Measurements from ENCODE around the gene SERPINH1. TPM values are rescaled to one million over a fixed set of nuclear protein-coding genes. Genes with fewer than 3 reads are reported as not detected.
"Not testable (repeated sequence)": the region's sequence is repeated elsewhere in the genome, so short reads cannot be mapped to it uniquely, and the experiment has no call there.

The SERPINH1 gene
- total RNA-seq, 4 donors from 2014 or later: 56.9 to 111 (median 95.5) TPM

DNA sequence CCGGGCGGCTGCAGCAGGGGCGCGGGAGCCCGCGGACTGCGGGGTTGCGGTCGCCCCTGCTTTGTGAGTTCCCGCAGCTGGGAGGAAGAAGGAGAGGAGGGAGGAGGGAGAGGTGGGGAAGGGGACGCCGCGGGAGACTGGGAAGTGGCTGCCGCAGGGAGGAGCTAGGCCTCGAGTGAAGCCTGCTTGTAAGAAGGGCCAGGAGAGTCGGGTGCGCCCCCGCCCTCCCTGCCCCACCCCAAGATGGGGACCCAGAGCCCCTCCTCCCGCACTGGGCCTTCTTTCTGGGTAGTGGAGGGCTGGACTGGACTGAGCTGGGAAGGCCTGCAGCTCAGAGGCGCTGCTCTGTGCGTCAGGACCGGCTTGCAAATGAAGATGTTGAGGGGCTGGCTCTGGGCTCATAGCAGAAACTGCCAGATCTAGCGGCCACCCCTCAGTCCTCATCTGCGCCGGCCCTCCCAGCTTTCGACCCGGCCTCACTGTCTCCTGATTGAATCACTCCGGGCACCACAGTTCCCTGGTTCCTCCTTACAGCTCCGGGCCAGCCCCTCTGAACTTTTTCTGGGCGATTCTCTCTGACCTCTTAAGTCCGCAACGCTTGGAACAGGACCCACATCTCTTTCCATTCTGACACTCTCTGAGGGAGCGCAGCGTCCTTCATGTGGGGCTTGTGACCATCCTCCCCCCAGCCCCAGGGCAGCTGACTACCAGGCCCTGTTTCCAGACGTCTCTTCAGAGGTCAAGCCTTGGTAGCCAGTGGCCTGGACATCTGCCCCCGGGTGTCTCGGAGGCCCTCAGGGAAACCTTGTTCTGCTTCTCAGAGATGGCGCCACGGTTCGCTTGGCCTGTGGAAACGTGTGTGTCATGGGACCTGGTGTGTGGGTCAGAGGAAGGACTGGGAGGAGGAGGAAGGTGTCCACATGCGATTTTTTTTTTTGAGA lies 21.9 kb downstream of the SERPINH1 start:
- Histone ChIP-seq H3K27me3 (no peaks in the 10 kb centered on the region), H3K27ac (peak overlapping the region; percentile 96), H3K4me3 (peak overlapping the region; percentile 72), H3K9me3 (no peaks in the 10 kb centered on the region), H3K36me3 (no peaks in the 10 kb centered on the region), H3K4me1 (peaks cover 24% of the 10 kb centered on the region)
- WGBS: 25% methylated on average over 37 of the region's 42 CpGs
- TF ChIP-seq EP300 (IDR thresholded peaks at IDR 0.05): no peak
- TF ChIP-seq, protein P1, sequence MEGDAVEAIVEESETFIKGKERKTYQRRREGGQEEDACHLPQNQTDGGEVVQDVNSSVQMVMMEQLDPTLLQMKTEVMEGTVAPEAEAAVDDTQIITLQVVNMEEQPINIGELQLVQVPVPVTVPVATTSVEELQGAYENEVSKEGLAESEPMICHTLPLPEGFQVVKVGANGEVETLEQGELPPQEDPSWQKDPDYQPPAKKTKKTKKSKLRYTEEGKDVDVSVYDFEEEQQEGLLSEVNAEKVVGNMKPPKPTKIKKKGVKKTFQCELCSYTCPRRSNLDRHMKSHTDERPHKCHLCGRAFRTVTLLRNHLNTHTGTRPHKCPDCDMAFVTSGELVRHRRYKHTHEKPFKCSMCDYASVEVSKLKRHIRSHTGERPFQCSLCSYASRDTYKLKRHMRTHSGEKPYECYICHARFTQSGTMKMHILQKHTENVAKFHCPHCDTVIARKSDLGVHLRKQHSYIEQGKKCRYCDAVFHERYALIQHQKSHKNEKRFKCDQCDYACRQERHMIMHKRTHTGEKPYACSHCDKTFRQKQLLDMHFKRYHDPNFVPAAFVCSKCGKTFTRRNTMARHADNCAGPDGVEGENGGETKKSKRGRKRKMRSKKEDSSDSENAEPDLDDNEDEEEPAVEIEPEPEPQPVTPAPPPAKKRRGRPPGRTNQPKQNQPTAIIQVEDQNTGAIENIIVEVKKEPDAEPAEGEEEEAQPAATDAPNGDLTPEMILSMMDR (IDR thresholded peaks at IDR 0.05): no peak
- no peak for TF ChIP-seq POLR2AphosphoS5 (IDR thresholded peaks at IDR 0.05)
- TF ChIP-seq POLR2A (IDR thresholded peaks at IDR 0.05): peak in 1 of 2 donors; percentile 24
- DNase-seq (ENCODE audit: low spot score in 2 of 2): peak in 1 of 2 donors; percentile 80

DNA sequence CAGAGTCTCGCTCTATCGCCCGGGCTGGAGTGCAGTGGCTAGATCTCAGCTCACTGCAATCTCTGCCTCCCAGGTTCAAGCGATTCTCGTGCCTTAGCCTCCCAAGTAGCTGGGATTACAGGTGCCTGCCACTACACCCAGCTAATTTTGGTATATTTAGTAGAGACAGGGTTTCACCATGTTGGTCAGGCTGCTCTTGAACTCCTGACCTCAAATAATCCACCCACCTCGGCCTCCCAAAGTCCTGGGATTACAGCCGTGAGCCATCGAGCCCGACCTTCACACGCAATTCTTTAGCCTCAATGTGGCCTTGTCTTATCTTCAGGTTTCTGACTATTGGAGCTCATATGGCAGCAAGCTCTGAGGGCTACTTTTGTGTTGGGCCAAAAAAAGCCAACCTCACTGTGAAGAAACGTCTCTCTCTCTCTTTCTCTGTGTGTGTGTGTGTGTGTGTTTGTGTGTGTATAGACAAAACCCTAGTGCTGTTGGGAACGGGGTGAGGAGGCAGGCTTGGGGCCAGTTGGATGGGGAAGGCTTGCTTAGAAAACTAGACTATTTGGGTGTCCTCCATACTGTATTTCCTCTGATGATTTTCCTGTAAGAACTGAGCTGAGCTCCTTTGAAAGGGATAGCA lies 22.7 kb downstream of the SERPINH1 start:
- H3K4me3 ChIP-seq; H3K9me3 ChIP-seq; H3K27me3 ChIP-seq; H3K36me3 ChIP-seq; DNase-seq (ENCODE audit: low spot score in 2 of 2): not testable (repeated sequence)
- peak overlapping the region; percentile 96 for H3K27ac ChIP-seq
- H3K4me1 ChIP-seq: peaks cover 24% of the 10 kb centered on the region
- 86% methylated on average over 12 of the region's 12 CpGs for WGBS

DNA sequence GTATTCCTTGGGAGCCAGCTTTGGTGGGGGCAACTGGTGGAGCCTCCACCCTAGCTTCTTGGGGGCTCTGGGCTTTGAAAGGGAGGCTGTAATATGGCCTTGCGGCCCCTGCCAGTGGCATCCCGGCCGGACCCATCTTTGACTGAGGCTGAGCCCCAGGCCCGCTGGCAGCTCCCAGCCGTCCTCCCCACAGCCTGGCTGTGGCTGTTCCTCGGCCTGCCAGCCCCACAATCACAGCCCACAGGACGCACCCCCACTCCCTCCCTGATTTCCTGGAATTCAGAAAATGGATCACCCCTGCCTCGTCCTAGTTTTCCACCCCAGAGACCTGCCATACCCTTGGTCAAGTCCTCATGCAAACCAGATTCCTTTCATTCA lies 23.2 kb downstream of the SERPINH1 start:
- Histone ChIP-seq H3K4me1 (peaks cover 24% of the 10 kb centered on the region), H3K4me3 (no peak overlapping the region), H3K9me3 (no peaks in the 10 kb centered on the region), H3K27me3 (no peaks in the 10 kb centered on the region), H3K27ac (no peak overlapping the region), H3K36me3 (no peaks in the 10 kb centered on the region)
- DNase-seq (ENCODE audit: low spot score in 2 of 2): no peak
- 69% methylated on average over 8 of the region's 8 CpGs for WGBS
- TF ChIP-seq EP300 (IDR thresholded peaks at IDR 0.05) (no peak), POLR2AphosphoS5 (IDR thresholded peaks at IDR 0.05) (no peak), POLR2A (IDR thresholded peaks at IDR 0.05) (no peak)
- TF ChIP-seq, protein P1 (IDR thresholded peaks at IDR 0.05): no peak

DNA sequence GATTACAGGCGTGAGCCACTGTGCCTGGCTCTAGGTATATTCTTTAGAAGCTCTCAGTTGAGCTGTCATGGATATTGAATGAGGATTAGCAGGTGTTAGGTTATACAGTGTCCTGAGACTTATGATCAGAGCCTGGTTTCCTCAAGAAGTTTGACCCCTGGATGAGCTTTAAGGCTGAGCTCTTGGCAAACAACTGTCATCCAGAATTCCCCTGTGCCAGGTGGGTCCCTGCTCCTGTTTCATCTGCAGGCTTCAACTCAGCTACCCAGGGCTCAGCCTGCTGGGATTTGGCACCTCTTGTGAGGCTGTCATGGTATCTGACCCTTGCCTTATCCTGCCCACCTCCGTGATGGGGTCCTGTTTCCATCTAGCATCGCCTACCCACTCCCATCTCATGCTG lies 24.3 kb downstream of the SERPINH1 start:
- no peak for DNase-seq (ENCODE audit: low spot score in 2 of 2)
- TF ChIP-seq EP300 (IDR thresholded peaks at IDR 0.05) (no peak), POLR2AphosphoS5 (IDR thresholded peaks at IDR 0.05) (no peak), POLR2A (IDR thresholded peaks at IDR 0.05) (no peak)
- TF ChIP-seq, protein P1 (IDR thresholded peaks at IDR 0.05): no peak
- Histone ChIP-seq H3K9me3 (no peaks in the 10 kb centered on the region), H3K27ac (no peak overlapping the region), H3K4me1 (peaks cover 24% of the 10 kb centered on the region), H3K4me3 (no peak overlapping the region), H3K36me3 (no peaks in the 10 kb centered on the region), H3K27me3 (no peaks in the 10 kb centered on the region)
- 97% methylated on average over 3 of the region's 3 CpGs for WGBS

DNA sequence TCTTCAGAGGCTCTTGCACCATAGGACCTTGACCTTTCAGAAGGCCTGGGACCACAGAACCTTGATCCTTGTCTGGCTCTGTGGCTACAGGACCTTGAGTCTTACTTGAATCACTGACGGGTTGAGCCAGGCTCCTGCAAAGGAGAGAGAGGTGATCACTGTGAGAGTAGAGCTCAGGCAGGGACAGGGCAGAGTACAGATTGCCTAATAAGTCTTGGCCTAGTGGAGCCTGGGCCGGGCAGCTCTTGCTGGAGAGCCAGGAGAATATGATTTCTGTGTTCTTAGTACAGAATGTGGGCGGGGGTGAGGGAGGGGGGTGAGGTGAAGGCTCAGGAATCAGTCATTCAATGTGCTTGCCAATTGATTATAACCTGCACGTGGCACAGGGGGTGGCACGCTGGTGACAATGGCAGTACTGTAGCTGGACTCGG lies 26.0 kb downstream of the SERPINH1 start:
- WGBS: 94% methylated on average over 6 of the region's 6 CpGs
- no peak overlapping the region for H3K27ac ChIP-seq
- no peaks in the 10 kb centered on the region for H3K36me3 ChIP-seq
- H3K4me1 ChIP-seq: peaks cover 15% of the 10 kb centered on the region
- no peaks in the 10 kb centered on the region for H3K27me3 ChIP-seq
- TF ChIP-seq POLR2AphosphoS5 (IDR thresholded peaks at IDR 0.05): no peak
- TF ChIP-seq, protein P1 (IDR thresholded peaks at IDR 0.05): no peak
- TF ChIP-seq POLR2A (IDR thresholded peaks at IDR 0.05): no peak
- no peak for TF ChIP-seq EP300 (IDR thresholded peaks at IDR 0.05)
- no peak for DNase-seq (ENCODE audit: low spot score in 2 of 2)
- H3K4me3 ChIP-seq: no peak overlapping the region
- H3K9me3 ChIP-seq: no peaks in the 10 kb centered on the region
